Common myeloid progenitor, CD34-positive (primary cell): ENCODE results near the gene NPIPB6. TPM values are rescaled to one million over a fixed set of nuclear protein-coding genes. Genes with fewer than 3 reads are reported as not detected.
"Not testable (repeated sequence)": the region's sequence is repeated elsewhere in the genome, so short reads cannot be mapped to it uniquely, and the experiment has no call there.

Experiments
- CTCF ChIA-PET: fragments of 350-600 bp; sonication (Branson Sonifier 250); formaldehyde crosslinking; loops from one replicate; lab custom pipeline; 2021; ENCODE audit warnings: antibody characterized with exemption; lab: Charles Lee
- POLR2A ChIA-PET: fragments of 350-600 bp; sonication (Branson Sonifier 250); formaldehyde crosslinking; loops from one replicate; lab custom pipeline; 2021; ENCODE audit warnings: antibody characterized with exemption; lab: Charles Lee
- DNase-seq, 3 donors: peaks; one replicate each; pipeline versions ENCODE4 v3.0.0 to v3.0.0-alpha.2; 2013
- H3K27ac ChIP-seq, 2 experiments: 1 replicate in 1 of 2; 2 replicates in 1 of 2; pipeline ENCODE4 v1.7.0; 2013; ENCODE audit warnings: inconsistent platforms in 2 of 2, low read length in 2 of 2, mild to moderate bottlenecking in 2 of 2, low read depth in 1 of 2, moderate library complexity in 1 of 2; ENCODE audit not compliant: severe bottlenecking in 2 of 2, insufficient read depth in 1 of 2, poor library complexity in 1 of 2
- H3K27me3 ChIP-seq, 5 experiments: replicated peaks in 2 of 5; 1 replicate in 3 of 5; 2 replicates in 2 of 5; pipeline versions ENCODE4 v1.6.1 to v1.7.0; 2013; ENCODE audit warnings: low read length in 4 of 5, mild to moderate bottlenecking in 2 of 5, moderate library complexity in 2 of 5, inconsistent platforms in 1 of 5; ENCODE audit not compliant: insufficient read depth in 5 of 5, control insufficient read depth in 4 of 5
- H3K36me3 ChIP-seq, 4 experiments: 1 replicate in 2 of 4; 2 replicates in 2 of 4; pipeline versions ENCODE4 v1.6.1 to v1.7.0; 2013; ENCODE audit warnings: low read length in 3 of 4, control low read depth in 1 of 4, mild to moderate bottlenecking in 1 of 4; ENCODE audit not compliant: control insufficient read depth in 4 of 4, insufficient read depth in 4 of 4
- H3K4me1 ChIP-seq, 4 experiments: 1 replicate in 3 of 4; 2 replicates in 1 of 4; pipeline versions ENCODE4 v1.6.1 to v1.7.1; 2013; ENCODE audit warnings: low read length in 3 of 4, mild to moderate bottlenecking in 3 of 4, control low read depth in 1 of 4, inconsistent platforms in 1 of 4, moderate library complexity in 1 of 4; ENCODE audit not compliant: control insufficient read depth in 4 of 4, insufficient read depth in 4 of 4; ENCODE audit errors: control extremely low read depth in 1 of 4
- H3K4me3 ChIP-seq, 7 experiments: 1 replicate in 4 of 7; 2 replicates in 3 of 7; pipeline versions ENCODE4 v1.5.1 to v1.7.0; 2013; ENCODE audit warnings: mild to moderate bottlenecking in 7 of 7, low read length in 6 of 7, moderate library complexity in 6 of 7, inconsistent platforms in 2 of 7, low read depth in 2 of 7, control low read depth in 1 of 7; ENCODE audit not compliant: insufficient read depth in 4 of 7, control insufficient read depth in 1 of 7; ENCODE audit errors: extremely low read depth in 1 of 7
- H3K9me3 ChIP-seq, 5 experiments: 1 replicate in 4 of 5; 2 replicates in 1 of 5; pipeline versions ENCODE4 v1.6.1 to v1.7.1; 2013; ENCODE audit warnings: low read length in 4 of 5, mild to moderate bottlenecking in 2 of 5, inconsistent platforms in 1 of 5, low read depth in 1 of 5, moderate library complexity in 1 of 5; ENCODE audit not compliant: control insufficient read depth in 4 of 5, insufficient read depth in 2 of 5; ENCODE audit errors: control extremely low read depth in 1 of 5
- WGBS: methylation state at CpG from one replicate; pipeline ENCODE4 v1.1.5; 2013; ENCODE audit not compliant: insufficient coverage; 5-methylcytosine and 5-hydroxymethylcytosine counted together
- polyA plus RNA-seq: library from polyadenylated mRNA; unstranded; fragments of 120-200 nt; gene quantifications from one replicate; pipeline ENCODE4 v1.2.1, GENCODE V29; 2013

NPIPB6 gene
- polyA plus RNA-seq = 2.0 TPM

DNA sequence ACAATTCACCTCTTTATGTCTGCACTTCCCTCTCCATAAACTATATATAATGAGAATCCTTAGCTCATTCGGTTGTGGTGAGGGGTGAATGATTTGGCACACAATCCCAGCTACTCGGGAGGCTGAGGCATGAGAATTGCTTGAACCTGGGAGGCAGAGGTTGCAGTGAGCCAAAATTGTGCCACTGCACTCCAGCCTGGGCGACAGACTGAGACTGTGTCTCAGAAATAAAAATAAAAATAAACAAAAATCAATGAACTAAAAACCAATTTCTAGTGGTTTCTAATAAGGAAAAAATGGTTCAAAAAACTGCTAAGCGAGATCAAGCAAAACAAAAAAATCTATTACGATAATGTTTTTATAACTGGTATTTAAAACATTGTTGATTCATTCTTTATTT is at the start of gene NPIPB6:
NPIPB6 (minus strand) TSS at position 101 of the 400 bp plus-strand sequence. CDS start 686 bp downstream, outside the sequence.
- CTCF ChIA-PET, H3K27me3 ChIP-seq, H3K36me3 ChIP-seq, POLR2A ChIA-PET, H3K27ac ChIP-seq, DNase-seq, H3K9me3 ChIP-seq, H3K4me1 ChIP-seq, H3K4me3 ChIP-seq: not testable (repeated sequence)
- no CpG with 5 or more reads among the region's 5 CpGs for WGBS

DNA sequence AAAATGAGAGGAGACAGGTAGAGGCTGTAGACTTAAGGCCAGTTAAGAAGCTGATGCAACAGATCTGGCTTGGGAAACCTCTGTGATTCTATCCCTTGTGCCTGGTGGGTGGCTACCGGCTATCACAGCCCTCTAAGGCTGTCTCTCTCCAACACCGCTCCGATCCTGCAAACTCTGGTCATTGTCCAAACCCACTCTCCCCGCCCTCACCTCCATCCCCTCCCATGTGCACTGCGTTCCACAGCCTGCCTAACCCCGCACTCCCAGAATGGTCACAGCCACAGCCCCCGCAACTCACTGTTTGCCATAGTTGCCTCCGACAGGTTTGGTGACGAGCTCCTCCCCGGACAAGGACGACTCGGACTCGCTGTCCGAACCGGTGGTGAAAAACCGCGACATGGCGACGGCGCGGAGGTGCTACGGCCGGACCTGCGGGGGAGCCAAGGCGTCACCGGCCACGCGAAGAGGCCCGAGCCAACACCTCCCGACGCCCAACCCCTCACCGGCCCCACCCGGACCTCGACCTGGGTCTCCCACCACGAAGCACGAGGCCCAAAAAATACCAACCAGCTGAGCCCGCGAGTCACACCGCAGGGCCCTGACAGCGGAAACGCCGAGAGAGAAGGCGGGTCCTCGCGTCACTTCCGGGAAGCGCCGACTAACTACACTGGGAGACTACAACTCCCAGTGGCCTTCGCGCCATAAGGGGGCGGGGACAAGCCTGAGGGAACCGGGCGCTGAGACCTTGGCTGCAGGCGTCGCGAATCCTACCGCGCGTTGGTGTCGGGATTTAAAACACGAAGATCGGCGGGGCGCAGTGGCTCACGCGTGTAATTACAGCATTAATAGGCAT is 40.1 kb upstream of the NPIPB6 start, which contains the start of gene EIF3CL:
EIF3CL (minus strand) TSS at position 622 of the 853 bp plus-strand sequence; CDS start at position 399, 223 bp downstream.
- H3K4me1 ChIP-seq, DNase-seq, H3K9me3 ChIP-seq, CTCF ChIA-PET, H3K27me3 ChIP-seq, H3K36me3 ChIP-seq, POLR2A ChIA-PET, H3K27ac ChIP-seq: not testable (repeated sequence)
- WGBS = no CpG with 5 or more reads among the region's 66 CpGs
- peak within 1 kb of the TSS in 4 of 7 experiments; percentile 11 to 67 (median 52) for H3K4me3 ChIP-seq

DNA sequence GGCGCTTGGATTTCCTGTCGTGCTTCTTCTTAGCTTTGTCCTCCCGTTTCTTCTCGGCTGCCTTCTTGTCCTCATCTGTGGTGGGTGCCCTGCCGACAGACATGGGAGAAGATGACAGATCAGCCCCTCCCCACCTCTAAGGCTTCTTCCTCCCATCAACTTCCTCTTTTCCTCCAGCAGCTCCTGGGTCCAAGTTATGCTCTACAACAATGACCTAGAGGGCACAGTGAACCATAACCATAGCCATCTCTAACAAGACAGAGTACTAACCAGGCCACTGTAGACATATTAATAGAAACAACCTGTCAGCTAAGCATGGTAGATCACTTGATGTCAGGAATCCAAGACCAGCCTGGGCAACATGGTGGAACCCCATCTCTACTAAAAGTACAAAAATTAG is 28.7 kb upstream of the NPIPB6 start:
- H3K36me3 ChIP-seq, H3K4me3 ChIP-seq, H3K4me1 ChIP-seq, POLR2A ChIA-PET, CTCF ChIA-PET, H3K27ac ChIP-seq, H3K27me3 ChIP-seq, DNase-seq, H3K9me3 ChIP-seq: not testable (repeated sequence)
- no CpG with 5 or more reads among the region's 5 CpGs for WGBS

DNA sequence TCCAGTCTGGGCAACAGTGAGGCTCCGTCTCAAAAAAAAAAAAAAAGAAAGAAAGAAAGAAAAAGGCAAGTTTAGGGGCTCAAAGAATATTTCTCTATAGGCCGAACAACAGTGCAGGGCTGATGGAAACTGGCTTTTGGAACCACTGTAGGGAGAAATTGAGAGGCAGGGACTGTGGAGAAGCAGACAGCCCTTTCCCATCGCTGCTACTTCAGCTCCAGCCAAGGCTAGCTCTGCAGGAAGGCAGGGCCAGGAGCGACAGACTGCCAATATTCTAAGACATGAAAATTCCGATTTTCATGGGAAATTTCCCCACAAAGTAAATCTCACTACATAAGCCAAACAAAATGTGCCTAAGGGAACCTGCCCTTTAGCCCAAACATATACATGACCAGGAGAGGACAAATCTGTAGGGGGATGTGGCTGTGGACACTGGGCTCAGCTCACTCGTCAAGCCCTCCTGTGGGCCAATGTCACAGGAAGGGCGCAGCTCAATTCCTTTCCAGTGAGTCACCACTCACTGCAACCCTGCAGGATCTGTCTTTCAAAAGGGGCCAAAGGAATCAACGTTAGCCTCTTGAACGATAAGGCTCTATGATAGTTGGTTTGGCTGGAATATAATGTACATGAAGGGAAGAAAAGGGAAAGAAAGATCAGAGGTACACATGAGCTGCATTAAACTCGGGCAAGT is 19.0 kb upstream of the NPIPB6 start:
- POLR2A ChIA-PET, H3K36me3 ChIP-seq, DNase-seq, H3K27me3 ChIP-seq, H3K4me1 ChIP-seq, CTCF ChIA-PET, H3K4me3 ChIP-seq, H3K27ac ChIP-seq, H3K9me3 ChIP-seq: not testable (repeated sequence)
- WGBS = no CpG with 5 or more reads among the region's 10 CpGs

DNA sequence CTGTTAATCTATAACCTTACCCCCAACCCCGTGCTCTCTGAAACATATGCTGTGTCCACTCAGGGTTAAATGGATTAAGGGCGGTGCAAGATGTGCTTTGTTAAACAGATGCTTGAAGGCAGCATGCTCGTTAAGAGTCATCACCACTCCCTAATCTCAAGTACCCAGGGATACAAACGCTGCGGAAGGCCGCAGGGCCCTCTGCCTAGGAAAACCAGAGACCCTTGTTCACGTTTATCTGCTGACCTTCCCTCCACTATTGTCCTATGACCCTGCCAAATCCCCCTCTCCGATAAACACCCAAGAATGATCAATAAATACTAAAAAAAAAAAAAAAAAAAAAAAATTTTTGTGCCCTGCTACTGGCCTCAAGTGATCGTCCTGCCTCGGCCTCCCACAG is 14.5 kb upstream of the NPIPB6 start:
- POLR2A ChIA-PET, DNase-seq, H3K27ac ChIP-seq, H3K9me3 ChIP-seq, H3K27me3 ChIP-seq, H3K36me3 ChIP-seq, H3K4me1 ChIP-seq, H3K4me3 ChIP-seq, CTCF ChIA-PET: not testable (repeated sequence)
- WGBS = no CpG with 5 or more reads among the region's 10 CpGs

DNA sequence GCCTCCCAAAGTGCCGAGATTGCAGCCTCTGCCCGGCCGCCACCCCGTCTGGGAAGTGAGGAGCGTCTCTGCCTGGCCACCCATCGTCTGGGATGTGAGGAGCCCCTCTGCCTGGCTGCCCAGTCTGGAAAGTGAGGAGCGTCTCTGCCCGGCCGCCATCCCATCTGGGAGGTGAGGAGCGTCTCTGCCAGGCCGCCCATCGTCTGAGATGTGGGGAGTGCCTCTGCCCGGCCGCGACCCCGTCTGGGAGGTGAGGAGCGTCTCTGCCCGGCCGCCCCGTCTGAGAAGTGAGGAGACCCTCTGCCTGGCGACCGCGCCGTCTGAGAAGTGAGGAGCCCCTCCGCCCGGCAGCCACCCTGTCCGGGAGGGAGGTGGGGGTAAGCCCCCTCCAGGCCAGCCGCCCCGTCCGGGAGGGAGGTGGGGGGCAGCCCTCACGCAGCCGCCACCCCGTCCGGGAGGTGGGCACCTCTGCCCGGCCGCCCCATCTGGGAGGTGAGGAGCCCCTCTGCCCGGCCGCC is 13.9 kb upstream of the NPIPB6 start:
- H3K36me3 ChIP-seq, H3K4me3 ChIP-seq, H3K27me3 ChIP-seq, H3K9me3 ChIP-seq, H3K4me1 ChIP-seq, H3K27ac ChIP-seq, CTCF ChIA-PET, DNase-seq, POLR2A ChIA-PET: not testable (repeated sequence)
- no CpG with 5 or more reads among the region's 38 CpGs for WGBS

DNA sequence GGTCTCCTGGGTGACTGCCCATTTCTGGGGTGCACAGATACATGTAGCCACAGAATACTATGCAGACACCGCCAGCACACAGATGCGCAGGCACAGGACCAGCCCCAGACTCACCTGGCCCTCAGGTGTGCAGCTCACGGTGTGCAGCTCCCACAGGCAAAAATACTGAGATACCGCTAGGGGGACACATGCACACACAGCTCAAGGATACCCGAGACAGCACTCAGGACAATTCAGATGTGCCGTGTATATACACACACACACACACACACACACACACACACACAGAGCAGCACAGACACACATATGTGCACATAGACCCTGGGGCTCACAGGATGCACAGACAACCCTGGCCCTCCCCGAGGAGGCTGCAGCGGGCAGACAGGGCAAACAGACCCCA is 11.8 kb upstream of the NPIPB6 start:
- H3K27me3 ChIP-seq, H3K4me1 ChIP-seq, H3K4me3 ChIP-seq, H3K27ac ChIP-seq, CTCF ChIA-PET, H3K9me3 ChIP-seq, H3K36me3 ChIP-seq, POLR2A ChIA-PET, DNase-seq: not testable (repeated sequence)
- WGBS = no CpG with 5 or more reads among the region's 8 CpGs
